Hindlimb muscle (tissue), 1 donor: ENCODE measurements around the gene NXPE3. TPM values are rescaled to one million over a fixed set of nuclear protein-coding genes. Genes with fewer than 3 reads are reported as not detected.

Experiments used
- DNase-seq: peaks from one replicate; pipeline ENCODE4 v3.0.0-alpha.2; 2013
- polyA plus RNA-seq: library from polyadenylated mRNA; unstranded; fragments of 120-200 nt; gene quantifications from one replicate; pipeline ENCODE4 v1.2.1, GENCODE V29; 2013; ENCODE audit not compliant: insufficient read length

The NXPE3 gene
- polyA plus RNA-seq, 1 donor: 18.5 TPM

- DNase-seq: peak; percentile 65
Observed at GRCh38 chr3:101803173-101803782, 24.3 kb downstream of the NXPE3 start.

GRCh38 chr3:101803939-101804338 lies 24.9 kb downstream of the NXPE3 start:
- no peak for DNase-seq

GRCh38 chr3:101806491-101806890 lies 27.5 kb downstream of the NXPE3 start:
- DNase-seq: no peak

- no peak for DNase-seq
Observed at GRCh38 chr3:101807888-101808287, 28.9 kb downstream of the NXPE3 start.

- no peak for DNase-seq
Observed at GRCh38 chr3:101809178-101810021, 30.4 kb downstream of the NXPE3 start.

- no peak for DNase-seq
Observed at GRCh38 chr3:101810022-101810418, 31.0 kb downstream of the NXPE3 start.

GRCh38 chr3:101811875-101812274 lies 32.9 kb downstream of the NXPE3 start:
- no peak for DNase-seq

- DNase-seq: no peak
Observed at GRCh38 chr3:101812895-101813294, 33.9 kb downstream of the NXPE3 start.

- DNase-seq: no peak
Observed at GRCh38 chr3:101813817-101814440, 34.9 kb downstream of the NXPE3 start.

GRCh38 chr3:101814835-101815234 lies 35.8 kb downstream of the NXPE3 start:
- no peak for DNase-seq

- no peak for DNase-seq
Observed at GRCh38 chr3:101816215-101817149, 37.5 kb downstream of the NXPE3 start.

- no peak for DNase-seq
Observed at GRCh38 chr3:101817992-101818391, 39.0 kb downstream of the NXPE3 start.

- DNase-seq: no peak
Observed at GRCh38 chr3:101819649-101820206, 40.7 kb downstream of the NXPE3 start.

GRCh38 chr3:101821503-101821902 lies 42.5 kb downstream of the NXPE3 start:
- no peak for DNase-seq

- DNase-seq: no peak
Observed at GRCh38 chr3:101823525-101823924, 44.5 kb downstream of the NXPE3 start.

- DNase-seq: no peak
Observed at GRCh38 chr3:101824702-101825101, 45.7 kb downstream of the NXPE3 start.

GRCh38 chr3:101825904-101826445 lies 47.0 kb downstream of the NXPE3 start:
- DNase-seq: no peak

GRCh38 chr3:101827211-101828174 lies 48.5 kb downstream of the NXPE3 start:
- peak; percentile 85 for DNase-seq

- DNase-seq: no peak
Observed at GRCh38 chr3:101828276-101828675, 49.3 kb downstream of the NXPE3 start.

- DNase-seq: peak; percentile 73
Observed at GRCh38 chr3:101828691-101829436, 49.9 kb downstream of the NXPE3 start.
